EH (cell line): ENCODE results near the gene GPC6.

Experiments used
- DNase-seq: peaks from one replicate; pipeline ENCODE4 v3.0.0-alpha.2; 2015; ENCODE audit warnings: low read depth

GPC6 gene

DNA sequence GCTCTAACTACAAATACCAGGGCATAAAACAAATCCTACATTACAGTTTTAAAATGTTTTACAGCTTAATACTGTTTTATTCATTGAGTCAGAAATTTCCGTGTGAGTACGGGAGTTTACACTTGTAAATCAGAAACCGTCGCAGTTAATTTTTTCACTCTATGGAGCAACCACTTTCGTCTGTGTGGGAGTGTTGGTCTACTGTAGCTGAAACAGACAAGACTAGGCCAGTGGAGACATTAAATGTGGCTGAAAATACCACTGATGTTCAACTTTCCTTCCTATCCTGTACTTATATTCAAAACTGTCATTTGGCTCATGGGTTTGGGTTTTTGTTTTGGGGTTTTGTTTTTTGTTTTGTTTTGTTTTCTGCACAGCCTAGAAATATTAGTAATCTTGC is 984.2 kb downstream of the GPC6 start:
- DNase-seq = no peak

DNA sequence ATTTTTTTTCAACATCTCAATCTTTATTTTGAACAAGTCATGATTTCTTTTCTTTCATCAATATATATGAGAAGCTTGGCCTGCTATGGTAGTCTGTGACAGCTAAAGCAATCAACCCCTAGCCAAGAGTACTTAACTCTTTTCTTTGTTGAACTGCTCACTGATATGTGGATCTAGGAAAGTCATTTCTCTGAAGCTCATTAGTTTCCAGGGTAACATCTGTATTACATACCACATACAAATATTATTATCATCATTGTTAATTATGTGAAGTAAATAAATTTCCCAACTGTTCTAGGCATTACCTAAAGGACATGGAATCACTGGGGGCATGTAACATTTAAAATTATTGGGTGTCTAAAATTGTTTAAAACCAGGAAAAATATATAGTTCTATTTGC is 985.6 kb downstream of the GPC6 start:
- no peak for DNase-seq

DNA sequence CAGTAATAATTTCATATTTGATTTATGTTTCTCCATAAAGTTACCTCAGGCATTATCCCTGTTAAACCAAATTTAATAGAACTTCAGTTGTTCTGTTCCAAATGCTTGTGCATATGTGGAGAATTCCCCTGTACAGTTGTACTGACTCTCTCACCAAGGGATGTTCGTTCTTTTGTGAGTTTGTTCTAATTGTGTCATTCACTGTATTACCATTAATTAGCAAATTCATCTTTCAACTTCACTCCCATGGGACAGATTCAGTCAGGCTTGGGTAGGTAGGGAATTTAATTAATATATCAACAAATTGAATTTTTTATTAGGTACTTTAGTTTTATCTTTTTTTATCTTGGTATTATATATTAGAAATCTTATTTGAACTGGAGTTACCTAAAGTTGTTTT is 987.5 kb downstream of the GPC6 start:
- no peak for DNase-seq

DNA sequence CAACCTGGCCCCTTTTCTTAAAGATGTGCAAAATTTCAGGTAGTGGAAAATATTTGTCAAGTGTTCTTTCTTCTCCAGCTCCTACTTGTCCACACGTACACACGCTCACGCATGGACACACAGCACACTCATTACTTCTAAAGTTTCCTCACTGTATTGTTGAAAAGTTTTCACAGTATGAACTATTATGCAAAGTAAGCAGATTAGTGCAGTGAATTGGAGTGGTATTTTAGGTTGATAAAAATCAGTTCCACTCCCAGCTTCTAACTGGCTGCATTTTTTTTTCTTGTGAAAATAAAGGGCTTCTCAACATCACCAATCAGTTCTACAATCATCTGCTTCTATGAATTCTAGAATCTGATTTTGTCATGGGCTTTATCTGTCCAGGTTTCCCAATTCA is 988.4 kb downstream of the GPC6 start:
- DNase-seq = no peak

DNA sequence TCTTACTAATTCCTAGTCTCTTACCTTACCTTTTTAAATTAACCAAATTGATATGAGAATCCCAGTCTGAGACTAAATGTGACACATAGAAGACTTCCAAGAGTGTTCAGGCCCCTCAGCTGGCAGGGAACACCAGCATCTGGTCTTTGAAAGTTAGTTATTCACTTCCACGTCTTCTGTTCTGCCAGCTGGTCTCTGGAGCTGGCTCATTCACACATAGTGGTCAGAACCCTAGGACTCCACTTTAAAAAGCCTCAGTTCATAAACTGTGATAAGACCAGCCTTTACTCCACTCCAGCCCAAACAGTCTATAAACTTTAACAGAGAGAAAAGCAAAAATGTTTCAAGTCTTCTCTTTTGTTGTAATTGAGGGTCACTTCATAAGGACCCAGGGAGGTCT is 989.9 kb downstream of the GPC6 start:
- no peak for DNase-seq

DNA sequence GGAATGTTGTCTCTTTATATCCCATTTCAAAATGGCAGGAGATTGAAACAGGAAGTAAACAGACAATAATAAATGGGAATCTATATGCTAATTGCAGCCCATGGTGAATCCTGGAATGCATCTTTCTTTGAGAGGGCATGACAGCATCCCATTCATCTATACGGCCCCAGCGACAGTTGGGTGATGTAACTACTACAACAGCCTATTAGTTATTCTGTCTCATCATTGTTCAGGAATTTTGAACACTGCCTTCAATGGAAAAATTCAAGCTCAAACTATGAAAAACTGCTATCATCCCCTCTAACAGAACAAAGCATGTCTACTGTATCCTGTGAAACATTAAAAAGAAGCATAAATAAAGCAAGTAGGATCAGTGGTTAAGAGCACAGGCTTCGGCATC is 990.8 kb downstream of the GPC6 start:
- DNase-seq = peak; percentile 37

DNA sequence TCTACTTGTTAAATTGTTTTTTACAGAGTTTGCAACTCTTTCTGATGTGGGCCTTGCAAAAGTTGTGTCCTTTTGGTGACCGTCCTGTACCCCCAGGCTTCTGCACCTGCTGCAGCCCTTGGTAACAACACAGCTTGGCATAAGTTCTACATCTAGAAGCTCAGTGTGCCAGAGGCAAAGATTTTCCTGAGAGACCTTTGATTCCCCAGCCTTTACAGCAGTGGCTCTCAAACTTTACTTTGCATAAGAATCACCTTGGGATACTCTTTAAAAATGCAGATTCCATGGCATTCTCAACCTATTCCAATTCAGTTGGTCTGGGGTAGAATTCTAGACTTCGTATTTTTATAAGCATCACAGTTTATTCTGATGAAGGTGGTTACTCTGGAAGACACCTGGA is 991.9 kb downstream of the GPC6 start:
- DNase-seq = no peak

DNA sequence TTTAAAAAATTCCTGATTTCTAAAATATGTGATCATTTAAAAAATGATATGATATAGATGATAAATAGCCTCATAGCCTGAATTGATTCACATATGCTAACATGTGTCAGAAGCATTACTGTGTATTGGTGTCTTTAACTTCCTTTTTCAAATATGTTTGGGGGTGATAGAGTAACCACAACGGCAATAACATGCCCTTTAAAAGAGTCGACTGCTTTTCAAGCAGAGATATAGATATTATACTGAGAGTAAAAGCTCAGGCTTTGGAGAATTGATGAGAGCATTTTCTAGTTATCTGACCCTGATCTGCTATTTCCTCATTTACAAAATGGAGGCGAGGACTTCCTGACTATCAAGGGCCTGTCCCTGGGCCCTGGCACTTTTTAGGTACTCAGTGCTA is 992.3 kb downstream of the GPC6 start:
- no peak for DNase-seq

DNA sequence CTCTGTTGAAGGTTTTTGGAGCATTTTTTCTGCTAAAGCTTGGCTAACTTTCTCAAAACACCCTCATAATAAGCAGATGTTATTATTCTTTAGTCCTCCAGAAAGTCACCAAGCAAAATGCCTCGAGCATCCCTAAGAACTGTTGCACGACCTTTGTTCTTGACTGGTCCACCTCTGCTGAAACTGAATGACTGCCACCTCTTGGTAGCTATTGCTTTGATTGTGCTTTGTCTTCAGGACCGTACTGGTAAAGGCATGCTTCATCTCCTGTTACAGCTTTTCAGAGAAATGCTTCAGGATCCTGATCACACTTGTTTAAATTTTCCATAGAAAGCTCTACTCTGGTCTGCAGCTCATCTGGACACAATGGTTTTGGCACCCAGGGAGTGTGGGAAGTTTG is 998.1 kb downstream of the GPC6 start:
- DNase-seq = no peak

DNA sequence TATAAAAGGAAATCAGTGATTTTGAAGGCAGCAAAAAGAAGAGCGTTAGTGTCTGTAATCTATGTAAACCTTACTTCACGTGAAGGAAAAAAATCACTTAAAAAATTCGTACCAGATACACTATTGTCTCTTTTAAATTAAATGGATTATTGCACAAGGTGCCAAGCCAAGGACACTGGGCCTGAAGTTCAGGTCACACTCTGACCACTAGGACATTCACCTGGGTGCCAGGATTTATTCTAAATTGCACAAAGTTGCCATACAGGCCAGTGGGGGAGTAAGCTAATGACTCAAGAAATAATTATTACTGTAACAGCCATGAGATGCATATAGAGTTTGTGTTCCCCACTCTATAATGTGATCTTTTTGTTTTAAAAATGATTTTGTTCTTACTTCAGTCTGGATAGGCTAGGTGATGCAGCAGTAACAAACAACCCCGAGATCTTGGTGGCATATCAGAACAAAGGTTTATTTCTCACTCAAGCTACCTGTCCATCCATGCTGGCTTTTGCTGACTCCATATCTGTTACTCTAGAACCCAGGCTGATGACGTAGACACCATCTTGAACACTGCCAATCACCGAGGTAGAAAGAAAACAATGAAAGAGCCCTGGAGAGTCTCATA is 1000.8 kb downstream of the GPC6 start:
- no peak for DNase-seq

DNA sequence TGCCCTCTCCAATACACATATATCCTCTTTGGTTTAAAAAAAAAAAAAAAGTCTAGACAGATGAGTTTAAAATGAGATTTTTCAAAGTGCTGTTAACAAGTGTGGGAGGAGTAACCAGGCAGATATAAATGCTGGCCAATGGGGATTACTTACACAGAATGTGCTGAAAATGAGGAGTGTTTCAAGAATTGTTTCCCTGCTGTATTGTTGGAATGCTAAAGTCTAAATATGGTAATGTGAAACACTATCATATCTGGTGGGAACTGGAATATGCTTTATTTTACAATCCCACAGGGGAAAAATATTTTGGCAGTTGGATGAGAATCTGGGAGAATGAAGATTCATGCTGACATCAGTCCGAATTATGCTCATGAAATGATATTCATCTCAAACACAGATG is 1002.2 kb downstream of the GPC6 start:
- DNase-seq = peak; percentile 51

DNA sequence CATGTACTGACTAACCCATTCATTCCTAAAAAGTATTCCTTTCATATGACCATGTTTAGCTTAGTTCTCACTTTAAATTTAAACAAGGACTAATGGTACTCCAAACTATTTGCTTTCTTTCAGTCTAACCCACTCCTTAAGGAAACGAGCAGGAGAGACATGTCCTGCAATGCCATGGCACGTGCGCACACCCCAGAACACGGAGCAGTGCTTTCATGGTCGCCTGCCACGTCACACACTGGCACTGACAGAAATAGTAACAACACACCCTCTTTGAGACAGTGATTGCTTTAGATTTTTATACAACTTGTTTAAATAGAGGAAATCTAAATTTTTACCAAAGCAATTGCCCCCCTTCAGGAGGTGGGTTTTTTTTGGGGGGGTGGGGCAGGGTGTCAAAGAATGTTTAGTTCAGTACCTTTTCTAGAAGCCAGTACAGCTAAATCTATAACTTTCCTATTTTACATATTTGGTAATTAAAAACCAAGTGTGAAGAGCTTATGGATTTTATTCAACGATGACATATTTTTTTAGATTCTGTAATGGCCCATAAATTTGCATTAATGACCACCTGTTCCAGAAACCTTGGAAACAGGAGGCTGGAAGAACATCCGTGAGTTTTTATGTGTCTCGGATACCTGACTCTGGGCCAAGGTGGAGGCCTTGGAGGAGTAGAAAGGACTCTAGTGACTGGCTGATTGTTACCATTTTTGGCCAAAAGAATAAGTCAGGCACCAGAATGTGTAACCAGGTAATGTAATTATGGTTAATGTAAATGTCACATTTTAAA is 1005.7 kb downstream of the GPC6 start:
- DNase-seq = no peak

DNA sequence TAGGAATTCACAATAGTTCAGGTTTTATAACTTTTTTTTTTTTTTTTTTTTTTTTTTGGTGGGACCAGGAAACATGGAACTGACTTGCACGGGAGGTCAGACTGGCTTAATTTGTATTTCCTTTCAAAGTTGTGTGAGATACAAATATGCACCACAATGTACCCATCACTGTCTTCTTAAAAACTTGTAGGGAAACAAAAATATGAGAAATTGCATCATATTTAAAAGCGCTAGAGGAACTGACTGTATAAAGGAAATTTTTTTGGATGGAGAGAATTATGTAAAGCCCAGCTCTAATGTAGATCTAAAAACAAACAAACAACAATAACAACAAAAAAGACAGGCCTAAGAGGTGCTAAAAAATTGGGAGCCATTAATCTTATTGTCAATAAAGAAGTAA is 1006.3 kb downstream of the GPC6 start:
- DNase-seq = no peak

DNA sequence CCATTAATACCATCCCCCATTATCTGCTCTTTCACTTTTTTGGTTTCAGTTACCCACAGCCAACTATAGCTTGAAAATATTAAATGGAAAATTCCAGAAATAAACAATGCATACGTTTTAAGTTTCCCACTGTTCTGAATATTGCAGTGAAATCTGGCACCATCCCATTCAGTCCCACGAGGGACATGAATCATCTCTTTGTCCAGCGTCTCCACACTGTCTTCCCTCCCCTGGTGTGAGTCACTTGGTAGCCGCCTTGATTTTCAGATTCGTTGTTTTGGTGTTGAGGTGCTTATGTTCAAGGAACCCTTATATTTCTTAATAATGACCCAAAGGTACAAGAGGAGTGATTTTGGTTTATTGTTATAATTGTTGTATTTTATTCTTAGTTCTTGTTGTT is 1006.8 kb downstream of the GPC6 start:
- DNase-seq = peak; percentile 89

DNA sequence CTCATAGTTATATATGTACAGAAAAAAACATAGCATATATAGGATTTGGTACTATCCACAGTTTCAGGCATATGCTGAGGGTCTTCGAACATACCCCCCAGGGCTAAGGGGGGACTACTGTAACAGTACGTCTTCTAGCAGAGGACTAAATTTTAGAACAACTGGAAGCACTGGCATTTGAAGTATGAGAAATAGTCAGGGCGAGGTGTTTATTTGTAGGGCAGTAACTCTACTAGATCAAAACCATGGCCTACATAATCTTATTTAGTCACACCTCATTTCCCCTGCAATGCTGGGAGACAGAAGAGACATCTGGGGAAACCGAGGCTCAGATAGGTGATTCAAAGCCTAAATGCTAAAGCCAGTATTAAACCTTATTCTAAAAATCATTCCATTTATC is 1007.2 kb downstream of the GPC6 start:
- DNase-seq = no peak

DNA sequence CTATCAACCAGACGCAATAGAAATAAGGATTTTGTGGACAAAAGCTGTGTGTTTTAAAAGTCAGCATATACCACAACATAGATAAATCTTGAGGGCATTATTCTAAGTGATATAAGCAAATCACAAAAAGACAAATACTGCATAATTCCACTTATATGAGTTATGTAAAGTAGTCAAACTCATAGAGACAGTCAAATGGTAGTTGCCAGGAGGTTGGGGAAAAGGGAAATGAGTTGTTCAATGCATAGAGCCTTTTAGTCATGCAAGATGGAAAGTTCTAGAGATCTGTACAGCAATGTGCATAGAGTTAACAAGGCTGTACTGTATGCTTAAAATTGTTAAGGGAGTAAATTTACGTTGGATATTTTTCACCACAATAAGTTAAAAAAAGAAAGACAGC is 1008.1 kb downstream of the GPC6 start:
- no peak for DNase-seq

DNA sequence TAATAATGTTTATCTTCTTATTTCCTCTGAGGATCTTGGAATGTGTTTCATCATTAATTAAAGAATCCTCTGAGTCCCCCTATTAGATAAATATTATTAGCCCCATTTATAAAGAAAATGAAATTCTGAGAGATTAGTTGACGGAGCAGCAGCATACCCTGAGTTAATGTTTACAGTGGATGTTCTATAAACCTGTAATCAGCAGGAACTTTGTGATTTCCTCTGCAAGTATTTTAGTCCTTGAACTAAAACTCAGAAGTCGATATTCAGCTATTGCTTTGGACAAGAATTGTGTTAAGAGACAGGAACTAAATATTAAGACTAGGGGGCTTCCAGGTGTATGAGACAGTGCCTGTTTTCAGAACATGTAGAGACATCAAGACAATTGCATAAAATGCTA is 1009.5 kb downstream of the GPC6 start:
- no peak for DNase-seq

DNA sequence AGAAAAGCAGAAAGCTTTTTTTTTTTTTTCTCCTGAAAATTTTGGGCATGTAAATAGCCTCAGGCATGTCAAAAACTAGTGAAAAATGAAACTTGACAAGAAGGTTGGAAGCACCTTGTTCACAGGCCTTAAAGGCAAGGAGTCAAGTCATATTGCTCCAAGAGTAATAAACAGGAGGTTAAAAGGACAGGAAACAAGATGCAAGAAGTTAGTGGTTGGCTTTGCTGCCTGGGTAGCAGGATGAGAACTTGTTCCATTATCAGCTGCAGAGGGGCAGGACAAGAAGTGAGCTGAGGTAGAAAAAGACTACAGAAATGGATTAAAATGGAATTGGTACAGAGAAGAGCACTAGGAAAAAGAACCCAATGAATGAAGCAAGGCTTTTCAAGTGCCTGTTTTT is 1010.3 kb downstream of the GPC6 start:
- no peak for DNase-seq

DNA sequence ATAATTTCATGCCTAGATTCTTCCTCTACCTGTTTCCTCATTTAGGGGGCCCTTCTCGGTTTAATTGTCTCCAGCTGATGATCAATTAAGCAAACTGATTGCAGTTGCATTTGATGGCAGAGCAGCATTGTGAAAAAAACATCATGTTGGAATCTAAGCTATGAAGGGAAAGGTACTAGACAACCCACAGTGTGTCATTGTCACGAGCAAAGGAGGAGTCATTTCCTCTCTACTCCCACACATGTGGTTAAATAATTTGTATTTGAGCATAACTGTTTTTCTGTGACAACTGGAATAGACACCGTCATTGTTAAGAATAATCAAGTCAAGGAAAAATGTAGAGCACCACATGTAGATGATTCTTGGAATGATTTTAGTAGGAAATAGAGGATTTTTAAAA is 1012.5 kb downstream of the GPC6 start:
- peak; percentile 56 for DNase-seq

DNA sequence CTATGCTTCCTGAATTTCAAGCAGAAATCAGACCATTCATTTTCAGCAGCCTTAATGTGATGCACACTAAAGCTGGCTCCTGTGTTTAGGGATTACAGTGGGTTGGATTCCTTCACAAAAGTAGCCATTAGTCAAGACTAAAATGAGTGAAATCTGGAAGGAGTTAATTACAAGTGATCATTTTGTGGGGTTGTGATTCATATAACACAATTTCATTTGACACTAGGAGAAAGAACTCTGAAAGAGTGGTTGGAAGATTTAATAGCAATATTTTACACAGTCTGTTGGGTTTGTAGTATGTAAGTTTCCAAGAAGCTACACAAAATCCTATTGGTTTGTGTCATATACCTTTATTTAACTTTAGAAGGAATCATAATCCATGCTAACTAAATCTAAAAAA is 1015.9 kb downstream of the GPC6 start:
- DNase-seq = no peak

DNA sequence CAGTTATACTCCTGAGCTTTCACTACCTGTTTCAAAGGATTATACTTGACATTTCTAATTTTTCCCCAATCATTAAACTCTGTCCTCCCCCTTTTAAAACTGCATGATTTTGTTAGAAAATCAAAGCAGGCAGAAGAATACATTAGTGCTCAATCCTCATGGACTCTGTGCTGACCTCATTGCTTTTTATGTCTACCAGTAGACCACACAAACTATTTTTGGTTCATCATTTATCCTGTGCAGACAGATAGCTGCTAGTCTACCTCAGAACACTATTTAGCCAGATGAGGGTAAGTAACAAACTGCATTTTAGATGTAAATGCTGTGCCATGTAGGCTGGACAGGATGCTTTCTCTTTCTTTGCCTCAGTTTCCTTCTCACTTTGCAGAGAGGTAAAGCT is 1016.9 kb downstream of the GPC6 start:
- no peak for DNase-seq

DNA sequence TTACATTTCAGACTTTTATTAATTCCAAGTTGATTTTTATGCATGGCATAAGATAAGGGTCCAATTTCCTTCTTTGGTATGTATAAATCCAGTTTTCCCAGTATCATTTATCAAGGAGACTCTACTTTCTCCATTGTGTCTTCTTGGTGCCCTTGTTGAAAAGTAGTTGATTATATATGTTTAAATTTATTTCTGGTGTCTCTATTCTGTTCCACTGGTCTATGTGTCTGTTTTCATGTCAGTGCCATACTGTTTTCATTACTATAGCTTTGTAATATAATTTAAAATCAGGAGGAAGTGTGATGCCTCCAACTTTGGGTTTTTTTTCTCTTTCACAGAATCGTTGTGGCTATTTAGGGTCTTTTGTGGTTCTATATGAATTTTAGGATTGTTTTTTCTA is 1019.9 kb downstream of the GPC6 start:
- DNase-seq = no peak

DNA sequence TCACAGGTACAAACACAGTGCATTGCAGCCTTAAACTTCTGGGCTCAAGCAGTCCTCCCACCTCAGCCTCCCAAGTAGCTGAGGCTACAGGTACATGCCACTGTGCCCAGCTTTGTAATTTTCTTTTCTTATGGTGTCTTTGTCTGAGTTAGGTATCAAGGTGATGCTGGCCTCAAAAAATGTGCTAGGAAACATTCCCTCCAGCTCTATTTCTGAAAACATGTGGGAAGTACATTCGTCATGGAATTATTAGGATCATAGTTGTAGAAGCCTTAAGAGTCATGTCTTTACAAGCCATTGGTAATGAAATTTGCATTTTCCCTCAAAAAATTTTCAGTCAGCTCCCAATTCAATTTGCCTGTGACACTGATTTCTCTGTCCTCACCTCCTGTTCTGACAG is 1021.3 kb downstream of the GPC6 start:
- DNase-seq = no peak
